Right atrium auricular region (tissue), 2 donors: Measurements from ENCODE around the gene PPCDC. TPM values are rescaled to one million over a fixed set of nuclear protein-coding genes. Genes with fewer than 3 reads are reported as not detected.
"Not testable (repeated sequence)": the region's sequence is repeated elsewhere in the genome, so short reads cannot be mapped to it uniquely, and the experiment has no call there.

Source experiments
- DNase-seq: peaks from one replicate; pipeline ENCODE4 v3.0.0-alpha.2; 2019; ENCODE audit warnings: low spot score
- H3K27ac ChIP-seq, 2 donors: fragments of 200-600 bp; sonication (generic); 1 replicate in 1 of 2; 2 replicates in 1 of 2; pipeline ENCODE4 v1.5.1; 2016 to 2019
- H3K27me3 ChIP-seq, 2 donors: fragments of 200-600 bp; sonication (generic); one replicate each; pipeline versions ENCODE4 v1.5.1 to v1.6.0; 2017 to 2019
- H3K36me3 ChIP-seq: fragments of 200-600 bp; sonication (generic); one replicate; pipeline ENCODE4 v1.5.1; 2016
- H3K4me1 ChIP-seq, 2 donors: fragments of 200-600 bp; sonication (generic); one replicate each; pipeline versions ENCODE4 v1.5.1 to v1.6.0; 2017 to 2019
- H3K4me3 ChIP-seq, 2 donors: fragments of 200-600 bp; sonication (generic); 1 replicate in 1 of 2; 2 replicates in 1 of 2; pipeline ENCODE4 v1.5.1; 2017 to 2019; ENCODE audit warnings: mild to moderate bottlenecking in 1 of 2, moderate library complexity in 1 of 2
- H3K9me3 ChIP-seq, 2 donors: fragments of 200-600 bp; sonication (generic); one replicate each; pipeline ENCODE4 v1.5.1; 2019
- total RNA-seq, 2 donors: library from RNA; depleted of rRNA; stranded (reverse); fragments of >200 nt; gene quantifications; one replicate each; pipeline ENCODE4 v1.1.0, GENCODE V29; 2016
- TF ChIP-seq, protein P1 (sequence below), 2 donors: fragments of 200-600 bp; sonication (generic); IDR thresholded peaks; one replicate each; pipeline ENCODE4 v1.5.1; 2019; ENCODE audit warnings: antibody characterized with exemption in 2 of 2

Gene PPCDC
- total RNA-seq, 2 donors from 2014 or later, result 10.6 to 11.5 TPM

DNA sequence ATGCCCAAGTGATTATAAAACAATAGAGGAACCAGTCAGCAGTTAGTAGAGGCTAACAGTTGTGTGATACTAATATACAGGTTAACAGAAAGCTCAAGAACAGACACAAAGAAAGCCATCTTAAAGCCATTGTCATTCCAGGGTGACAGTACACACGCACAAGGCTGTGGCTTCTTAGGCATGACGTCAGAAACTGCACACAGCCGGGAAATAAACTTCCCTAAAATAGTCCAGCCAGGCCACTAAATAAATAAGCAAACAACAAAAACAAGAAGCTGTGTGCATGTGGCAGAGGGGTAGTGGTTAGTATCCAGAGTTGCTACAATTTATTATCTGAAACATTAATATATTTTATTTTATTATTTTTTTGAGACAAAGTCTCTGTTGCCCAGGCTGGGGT, 49.8 kb downstream of the PPCDC start:
- TF ChIP-seq, protein P1, sequence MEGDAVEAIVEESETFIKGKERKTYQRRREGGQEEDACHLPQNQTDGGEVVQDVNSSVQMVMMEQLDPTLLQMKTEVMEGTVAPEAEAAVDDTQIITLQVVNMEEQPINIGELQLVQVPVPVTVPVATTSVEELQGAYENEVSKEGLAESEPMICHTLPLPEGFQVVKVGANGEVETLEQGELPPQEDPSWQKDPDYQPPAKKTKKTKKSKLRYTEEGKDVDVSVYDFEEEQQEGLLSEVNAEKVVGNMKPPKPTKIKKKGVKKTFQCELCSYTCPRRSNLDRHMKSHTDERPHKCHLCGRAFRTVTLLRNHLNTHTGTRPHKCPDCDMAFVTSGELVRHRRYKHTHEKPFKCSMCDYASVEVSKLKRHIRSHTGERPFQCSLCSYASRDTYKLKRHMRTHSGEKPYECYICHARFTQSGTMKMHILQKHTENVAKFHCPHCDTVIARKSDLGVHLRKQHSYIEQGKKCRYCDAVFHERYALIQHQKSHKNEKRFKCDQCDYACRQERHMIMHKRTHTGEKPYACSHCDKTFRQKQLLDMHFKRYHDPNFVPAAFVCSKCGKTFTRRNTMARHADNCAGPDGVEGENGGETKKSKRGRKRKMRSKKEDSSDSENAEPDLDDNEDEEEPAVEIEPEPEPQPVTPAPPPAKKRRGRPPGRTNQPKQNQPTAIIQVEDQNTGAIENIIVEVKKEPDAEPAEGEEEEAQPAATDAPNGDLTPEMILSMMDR (IDR thresholded peaks at IDR 0.05), result no peak
- Histone ChIP-seq H3K9me3 (peaks cover 3 to 10% of the 10 kb centered on the region in 2 donors), H3K4me3 (no peak overlapping the region), H3K36me3 (no peaks in the 10 kb centered on the region), H3K27ac (no peak overlapping the region), H3K4me1 (no peaks in the 10 kb centered on the region), H3K27me3 (no peaks in the 10 kb centered on the region)
- peak; percentile 65 for DNase-seq

DNA sequence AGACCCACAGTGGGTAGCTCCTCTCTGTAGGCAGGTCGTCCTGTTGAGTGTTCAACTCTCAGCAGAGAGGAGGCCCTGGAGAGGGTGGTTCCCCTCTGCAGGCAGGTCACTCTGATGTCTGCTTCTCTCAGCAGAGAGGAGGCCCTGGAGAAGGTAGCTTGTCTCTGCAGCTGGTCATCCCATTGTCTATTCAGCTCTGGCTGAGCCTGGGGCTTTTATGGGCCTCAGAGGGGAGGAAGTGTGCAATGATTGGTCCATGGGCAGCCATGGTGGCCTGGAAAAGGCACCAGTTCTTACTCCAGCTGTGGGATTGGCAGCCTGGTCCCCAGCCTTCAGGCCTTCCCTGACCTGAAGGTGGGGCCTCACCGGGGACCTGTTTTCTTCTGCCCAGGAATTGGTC, 52.9 kb downstream of the PPCDC start:
- TF ChIP-seq, protein P1 (IDR thresholded peaks at IDR 0.05), result no peak
- peak; percentile 40 for DNase-seq
- no peak overlapping the region for H3K27ac ChIP-seq
- H3K4me1 ChIP-seq, result no peaks in the 10 kb centered on the region
- H3K36me3 ChIP-seq, result no peaks in the 10 kb centered on the region
- H3K9me3 ChIP-seq, result peaks cover 3 to 10% of the 10 kb centered on the region in 2 donors
- H3K4me3 ChIP-seq, result no peak overlapping the region
- H3K27me3 ChIP-seq, result no peaks in the 10 kb centered on the region

DNA sequence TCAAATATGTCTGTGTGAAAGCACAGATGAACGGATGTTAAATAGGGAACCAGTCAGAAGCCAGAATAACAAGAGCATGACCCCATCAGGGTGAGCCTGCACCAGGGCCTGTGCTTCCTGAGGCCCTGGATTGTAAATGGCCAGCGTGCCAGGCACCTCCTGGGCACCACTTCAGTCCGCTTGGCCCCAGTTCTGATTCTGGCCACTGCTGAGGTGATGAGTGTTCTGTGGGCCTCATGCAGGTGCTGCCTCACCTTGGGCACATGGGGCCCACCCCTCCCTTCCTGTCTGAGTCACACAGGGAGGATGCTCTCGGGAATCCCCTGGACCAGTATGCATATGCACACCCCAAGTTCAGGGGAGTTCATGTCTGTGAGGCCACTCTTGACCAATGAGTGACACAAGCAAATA, 54.2 kb downstream of the PPCDC start:
- H3K9me3 ChIP-seq, H3K4me3 ChIP-seq, H3K4me1 ChIP-seq, H3K27ac ChIP-seq, H3K36me3 ChIP-seq, H3K27me3 ChIP-seq: not testable (repeated sequence)
- DNase-seq, result peak; percentile 53

DNA sequence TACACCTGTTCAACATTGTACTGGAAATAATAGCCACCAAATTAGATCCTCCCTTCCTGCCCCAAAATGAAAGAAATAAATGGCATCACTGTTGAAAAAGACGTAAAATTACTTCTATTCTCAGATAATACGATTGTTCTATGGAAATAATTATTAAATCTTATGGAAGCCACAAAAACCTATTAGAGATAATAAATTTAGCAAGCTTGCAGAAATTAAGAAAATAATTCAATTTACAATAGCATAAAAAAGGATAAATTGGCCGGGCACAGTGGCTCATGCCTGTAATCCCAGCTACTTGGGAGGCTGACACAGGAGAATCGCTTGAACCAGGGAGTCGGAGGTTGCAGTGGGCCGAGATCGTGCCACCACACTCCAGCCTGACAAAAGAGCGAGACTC, 57.8 kb downstream of the PPCDC start:
- TF ChIP-seq, protein P1 (IDR thresholded peaks at IDR 0.05), result no peak
- no peak overlapping the region for H3K4me3 ChIP-seq
- peak; percentile 11 for DNase-seq
- no peak overlapping the region for H3K27ac ChIP-seq
- no peaks in the 10 kb centered on the region for H3K4me1 ChIP-seq
- H3K9me3 ChIP-seq, result no peaks in the 10 kb centered on the region
- H3K36me3 ChIP-seq, result no peaks in the 10 kb centered on the region
- no peaks in the 10 kb centered on the region for H3K27me3 ChIP-seq

DNA sequence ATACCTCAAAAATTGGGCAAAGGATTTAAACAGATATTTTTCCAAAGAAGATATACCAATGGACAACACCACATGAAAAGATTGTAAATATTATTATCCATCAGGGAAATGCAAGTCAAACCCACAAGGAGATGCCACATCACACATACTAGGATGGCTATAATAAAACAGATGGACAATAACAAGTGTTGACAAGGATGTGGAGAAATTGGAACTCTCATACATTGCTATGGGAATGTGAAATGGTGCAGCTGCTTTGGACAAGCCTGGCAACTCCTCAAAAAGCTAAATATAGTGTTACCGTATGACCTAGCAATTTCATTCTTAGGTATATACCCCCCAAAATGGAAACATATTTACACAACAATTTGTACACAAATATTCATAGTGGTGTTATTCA, 59.3 kb downstream of the PPCDC start:
- TF ChIP-seq, protein P1 (IDR thresholded peaks at IDR 0.05), result no peak
- H3K4me1 ChIP-seq, result no peaks in the 10 kb centered on the region
- no peak overlapping the region for H3K27ac ChIP-seq
- H3K9me3 ChIP-seq, result no peaks in the 10 kb centered on the region
- no peak overlapping the region for H3K4me3 ChIP-seq
- H3K27me3 ChIP-seq, result no peaks in the 10 kb centered on the region
- no peaks in the 10 kb centered on the region for H3K36me3 ChIP-seq
- DNase-seq, result no peak

DNA sequence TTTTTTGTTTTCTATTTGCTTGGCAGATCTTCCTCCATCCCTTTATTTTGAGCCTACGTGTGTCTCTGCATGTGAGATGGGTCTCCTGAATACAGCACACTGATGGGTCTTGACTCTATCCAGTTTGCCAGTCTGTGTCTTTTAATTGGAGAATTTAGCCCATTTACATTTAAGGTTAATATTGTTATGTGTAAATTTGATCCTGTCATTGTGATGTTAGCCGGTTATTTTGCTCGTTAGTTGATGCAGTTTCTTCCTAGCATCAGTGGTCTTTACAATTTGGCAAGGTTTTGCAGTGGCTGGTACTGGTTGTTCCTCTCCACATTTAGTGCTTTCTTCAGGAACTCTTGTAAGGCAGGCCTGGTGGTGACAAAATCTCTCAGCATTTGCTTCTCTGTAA, 62.3 kb downstream of the PPCDC start:
- H3K4me1 ChIP-seq, H3K4me3 ChIP-seq, H3K27me3 ChIP-seq, H3K27ac ChIP-seq, DNase-seq, H3K9me3 ChIP-seq, H3K36me3 ChIP-seq: not testable (repeated sequence)

DNA sequence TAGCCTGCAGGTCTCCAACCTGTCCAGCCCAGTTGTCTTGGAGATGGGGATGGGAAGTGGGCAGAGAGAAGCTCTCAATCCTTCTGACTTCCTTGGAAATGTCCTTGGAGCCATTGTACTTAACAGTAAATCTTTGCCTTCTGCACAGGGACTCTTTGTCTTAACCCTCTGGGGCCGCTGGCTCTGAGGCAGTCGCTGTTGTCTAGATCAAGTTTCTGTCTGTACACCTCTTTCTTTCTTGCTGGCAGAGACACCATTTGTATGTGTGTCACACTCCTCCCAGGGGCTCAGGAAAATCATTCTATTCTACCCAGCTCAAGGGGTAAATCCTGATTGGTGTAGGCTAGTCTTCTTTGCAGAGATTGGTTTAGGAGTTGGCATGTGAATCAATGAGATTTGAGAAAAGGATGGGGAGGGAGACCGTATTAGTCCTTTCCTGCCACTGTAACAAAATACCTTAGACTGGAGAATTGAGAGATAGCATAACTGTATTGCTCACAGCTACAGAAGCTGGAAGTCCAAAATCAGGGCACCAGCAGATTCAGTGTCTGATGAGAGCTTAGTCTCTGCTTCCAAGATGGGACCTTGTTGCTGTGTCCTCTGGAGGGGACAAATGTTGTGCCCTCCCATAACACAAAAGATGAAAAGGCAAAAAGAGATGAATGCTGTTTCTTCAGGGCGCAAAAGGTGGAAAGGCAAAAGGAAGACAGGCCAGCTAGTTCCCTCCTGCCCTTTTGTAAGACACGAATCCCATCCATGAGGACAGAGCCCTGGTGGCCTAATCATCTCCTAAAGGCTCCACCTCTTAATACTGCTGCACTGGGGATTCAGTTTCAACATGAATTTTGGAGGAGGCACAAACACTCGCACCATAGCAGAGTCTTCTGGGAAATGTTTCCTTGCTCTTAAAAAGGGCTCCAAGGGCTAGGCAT, 66.3 kb downstream of the PPCDC start:
- Histone ChIP-seq H3K9me3 (no peaks in the 10 kb centered on the region), H3K4me1 (no peaks in the 10 kb centered on the region), H3K27ac (peak overlapping the region; percentile 44 to 60), H3K27me3 (no peaks in the 10 kb centered on the region), H3K36me3 (no peaks in the 10 kb centered on the region), H3K4me3 (no peak overlapping the region)
- TF ChIP-seq, protein P1 (IDR thresholded peaks at IDR 0.05), result no peak
- peak; percentile 57 for DNase-seq
